Stimulated activated naive CD8-positive, alpha-beta T cell treated with anti-CD3 and anti-CD28 coated beads, Interleukin-15, Interleukin-2, amounts not matched to agents 100 ng/mL and 50 ng/mL, for 24 hours (primary cell): ENCODE measurements around the gene TFF1.
"Not testable (repeated sequence)": the region's sequence is repeated elsewhere in the genome, so short reads cannot be mapped to it uniquely, and the experiment has no call there.

ENCODE experiments used
- H3K27ac Mint-ChIP-seq: one replicate; pipeline ENCODE4 v1.8.0; 2021; ENCODE audit warnings: mild to moderate bottlenecking, mixed read lengths
- H3K27me3 Mint-ChIP-seq: one replicate; pipeline ENCODE4 v1.8.0; 2021; ENCODE audit warnings: mixed read lengths
- H3K36me3 Mint-ChIP-seq: one replicate; pipeline ENCODE4 v1.8.0; 2021; ENCODE audit warnings: low read depth, mixed read lengths
- H3K4me1 Mint-ChIP-seq: one replicate; pipeline ENCODE4 v1.8.0; 2021; ENCODE audit warnings: low read depth, mixed read lengths
- H3K4me3 Mint-ChIP-seq: one replicate; pipeline ENCODE4 v1.8.0; 2021; ENCODE audit warnings: mild to moderate bottlenecking, mixed read lengths
- H3K9me3 Mint-ChIP-seq: one replicate; pipeline ENCODE4 v1.8.0; 2021; ENCODE audit warnings: mixed read lengths

TFF1 gene

GRCh38 chr21:42366292-42367010 is at the start of gene TFF1:
TSS of gene TFF1 (minus strand) at chr21:42366535. CDS start at chr21:42366495, 40 bp downstream.
- Mint-ChIP-seq H3K4me3 (no peak within 1 kb of the TSS), H3K36me3 (peaks cover under 1% of the 10 kb centered on the region), H3K9me3 (no peaks in the 10 kb centered on the region), H3K4me1 (peaks cover 19% of the 10 kb centered on the region), H3K27ac (no peak within 1 kb of the TSS), H3K27me3 (peaks cover 4% of the 10 kb centered on the region)

GRCh38 chr21:42414928-42415769 is 48.8 kb upstream of the TFF1 start:
- Mint-ChIP-seq H3K4me3 (peak overlapping the region; percentile 71), H3K9me3 (peaks cover 16% of the 10 kb centered on the region), H3K4me1 (peaks cover 22% of the 10 kb centered on the region), H3K27ac (peak overlapping the region; percentile 99), H3K27me3 (no peaks in the 10 kb centered on the region), H3K36me3 (peaks cover 60% of the 10 kb centered on the region)

GRCh38 chr21:42414553-42414927 is 48.2 kb upstream of the TFF1 start:
- Mint-ChIP-seq H3K27ac (peak overlapping the region; percentile 99), H3K36me3 (peaks cover 59% of the 10 kb centered on the region)

GRCh38 chr21:42414066-42414465 is 47.7 kb upstream of the TFF1 start:
- Mint-ChIP-seq H3K4me1 (peaks cover 22% of the 10 kb centered on the region), H3K27me3 (no peaks in the 10 kb centered on the region), H3K9me3 (peaks cover 8% of the 10 kb centered on the region), H3K27ac (peak overlapping the region; percentile 99), H3K4me3 (peak overlapping the region; percentile 71), H3K36me3 (peaks cover 59% of the 10 kb centered on the region)

More at GRCh38 chr21:42414553-42414927, 48.2 kb upstream of the TFF1 start:
- H3K9me3 Mint-ChIP-seq: peaks cover 13% of the 10 kb centered on the region
- peaks cover 22% of the 10 kb centered on the region for H3K4me1 Mint-ChIP-seq
- no peaks in the 10 kb centered on the region for H3K27me3 Mint-ChIP-seq
- peak overlapping the region; percentile 71 for H3K4me3 Mint-ChIP-seq

GRCh38 chr21:42413500-42413899 is 47.2 kb upstream of the TFF1 start:
- Mint-ChIP-seq H3K27ac (peak overlapping the region; percentile 99), H3K36me3 (peaks cover 54% of the 10 kb centered on the region), H3K4me1 (peaks cover 20% of the 10 kb centered on the region), H3K9me3 (peaks cover 4% of the 10 kb centered on the region), H3K27me3 (no peaks in the 10 kb centered on the region), H3K4me3 (peak overlapping the region; percentile 71)

- Mint-ChIP-seq H3K4me1 (peaks cover 20% of the 10 kb centered on the region), H3K36me3 (peaks cover 54% of the 10 kb centered on the region)
Observed at GRCh38 chr21:42413093-42413492, 46.8 kb upstream of the TFF1 start.

GRCh38 chr21:42412636-42412933 is 46.2 kb upstream of the TFF1 start:
- Mint-ChIP-seq H3K27ac (peak overlapping the region; percentile 82), H3K9me3 (peaks cover 3% of the 10 kb centered on the region), H3K4me1 (peaks cover 24% of the 10 kb centered on the region), H3K4me3 (no peak overlapping the region), H3K27me3 (no peaks in the 10 kb centered on the region), H3K36me3 (peaks cover 52% of the 10 kb centered on the region)

More at GRCh38 chr21:42413093-42413492, 46.8 kb upstream of the TFF1 start:
- Mint-ChIP-seq H3K27me3 (no peaks in the 10 kb centered on the region), H3K4me3 (peak overlapping the region; percentile 12), H3K9me3 (peaks cover 4% of the 10 kb centered on the region), H3K27ac (peak overlapping the region; percentile 99)

- Mint-ChIP-seq H3K9me3 (no peaks in the 10 kb centered on the region), H3K27ac (peak overlapping the region; percentile 82), H3K36me3 (peaks cover 53% of the 10 kb centered on the region), H3K27me3 (no peaks in the 10 kb centered on the region), H3K4me1 (peaks cover 29% of the 10 kb centered on the region), H3K4me3 (no peak overlapping the region)
Observed at GRCh38 chr21:42411891-42412635, 45.7 kb upstream of the TFF1 start.

GRCh38 chr21:42411197-42411869 is 45.0 kb upstream of the TFF1 start:
- no peaks in the 10 kb centered on the region for H3K27me3 Mint-ChIP-seq
- no peaks in the 10 kb centered on the region for H3K9me3 Mint-ChIP-seq
- peaks cover 54% of the 10 kb centered on the region for H3K36me3 Mint-ChIP-seq
- H3K27ac Mint-ChIP-seq: no peak overlapping the region
- H3K4me3 Mint-ChIP-seq: no peak overlapping the region
- H3K4me1 Mint-ChIP-seq: peaks cover 36% of the 10 kb centered on the region

- Mint-ChIP-seq H3K4me3 (peak overlapping the region; percentile 36), H3K27me3 (no peaks in the 10 kb centered on the region), H3K9me3 (no peaks in the 10 kb centered on the region), H3K27ac (peak overlapping the region; percentile 82), H3K36me3 (peaks cover 61% of the 10 kb centered on the region), H3K4me1 (peaks cover 39% of the 10 kb centered on the region)
Observed at GRCh38 chr21:42409366-42409765, 43.0 kb upstream of the TFF1 start.

GRCh38 chr21:42408718-42409117 is 42.4 kb upstream of the TFF1 start:
- Mint-ChIP-seq H3K4me1 (peaks cover 39% of the 10 kb centered on the region), H3K36me3 (peaks cover 55% of the 10 kb centered on the region)
- not testable (repeated sequence) for H3K9me3 Mint-ChIP-seq, H3K27me3 Mint-ChIP-seq, H3K4me3 Mint-ChIP-seq, H3K27ac Mint-ChIP-seq

- Mint-ChIP-seq H3K9me3 (no peaks in the 10 kb centered on the region), H3K36me3 (peaks cover 47% of the 10 kb centered on the region), H3K27me3 (no peaks in the 10 kb centered on the region), H3K27ac (peak overlapping the region; percentile 96), H3K4me1 (peaks cover 49% of the 10 kb centered on the region), H3K4me3 (peak overlapping the region; percentile 97)
Observed at GRCh38 chr21:42407476-42407875, 41.1 kb upstream of the TFF1 start.

- Mint-ChIP-seq H3K4me3 (peak overlapping the region; percentile 97), H3K4me1 (peaks cover 54% of the 10 kb centered on the region), H3K27ac (peak overlapping the region; percentile 96), H3K9me3 (peaks cover 3% of the 10 kb centered on the region), H3K27me3 (no peaks in the 10 kb centered on the region), H3K36me3 (peaks cover 52% of the 10 kb centered on the region)
Observed at GRCh38 chr21:42406866-42407265, 40.5 kb upstream of the TFF1 start.

GRCh38 chr21:42406201-42406621 is 39.9 kb upstream of the TFF1 start:
- Mint-ChIP-seq H3K9me3 (peaks cover 8% of the 10 kb centered on the region), H3K36me3 (peaks cover 57% of the 10 kb centered on the region), H3K27me3 (no peaks in the 10 kb centered on the region), H3K27ac (peak overlapping the region; percentile 96), H3K4me3 (peak overlapping the region; percentile 97), H3K4me1 (peaks cover 61% of the 10 kb centered on the region)
